ENCODE data around the gene XRCC1.

The XRCC1 gene

GRCh38 chr19:43620061-43621001 is 45.0 kb upstream of the XRCC1 start:
- no peak for DNase-seq (ENCODE audit: extremely low spot score)
- no peak for TF ChIP-seq CTCF (IDR thresholded peaks at IDR 0.05; ENCODE audit: control extremely low read depth, extremely low read depth, low read depth, missing control alignments)
- ChIA-PET CTCF (interaction anchor here (0.7 kb wide), 1 partner anchor 65 kb away, joined by 3 read pairs; no protein-coding TSS in a partner anchor), POLR2A (interaction anchor here (0.6 kb wide), 1 partner anchor 1973 kb away, joined by 3 read pairs; no protein-coding TSS in a partner anchor)

GRCh38 chr19:43619262-43620060 is 44.1 kb upstream of the XRCC1 start, which contains the start of gene ZNF428:
TSS of gene ZNF428 (minus strand) at chr19:43619629. CDS start at chr19:43614304, 5,325 bp downstream.
- TF ChIP-seq CTCF (IDR thresholded peaks at IDR 0.05; ENCODE audit: control extremely low read depth, extremely low read depth, low read depth, missing control alignments): no peak
- ChIA-PET POLR2A (no interaction called here), CTCF (interaction anchor here (0.7 kb wide), 1 partner anchor 64 kb away, joined by 3 read pairs; no protein-coding TSS in a partner anchor)
- peak; percentile 93 for DNase-seq (ENCODE audit: extremely low spot score)

- no peak for TF ChIP-seq CTCF (IDR thresholded peaks at IDR 0.05; ENCODE audit: control extremely low read depth, extremely low read depth, low read depth, missing control alignments)
- ChIA-PET POLR2A (no interaction called here), CTCF (interaction anchor here (0.7 to 2.1 kb wide), 2 partner anchors 34 to 64 kb away, joined by 3 to 4 read pairs; no protein-coding TSS in a partner anchor)
- peak; percentile 74 for DNase-seq (ENCODE audit: extremely low spot score)
These were observed 43.6 kb upstream of the XRCC1 start for GRCh38 chr19:43618921-43619261.

- ChIA-PET CTCF (interaction anchor here (1.0 to 2.1 kb wide), 4 partner anchors 11 to 81 kb away, joined by 3 to 4 read pairs (median 4); no protein-coding TSS in a partner anchor), POLR2A (no interaction called here)
- no peak for TF ChIP-seq CTCF (IDR thresholded peaks at IDR 0.05; ENCODE audit: control extremely low read depth, extremely low read depth, low read depth, missing control alignments)
- no peak for DNase-seq (ENCODE audit: extremely low spot score)
These were observed 41.6 kb upstream of the XRCC1 start for GRCh38 chr19:43616954-43617353.

- POLR2A ChIA-PET: no interaction called here
These were observed 41.0 kb upstream of the XRCC1 start for GRCh38 chr19:43616306-43616705.

More at GRCh38 chr19:43616306-43616705, 41.0 kb upstream of the XRCC1 start:
- no peak for DNase-seq (ENCODE audit: extremely low spot score)
- CTCF ChIA-PET: interaction anchor here (1.2 kb wide), 1 partner anchor 61 kb away, joined by 6 read pairs; no protein-coding TSS in a partner anchor
- TF ChIP-seq CTCF (IDR thresholded peaks at IDR 0.05; ENCODE audit: control extremely low read depth, extremely low read depth, low read depth, missing control alignments): no peak
